ENCODE measurements around the gene PNPLA6. TPM values are rescaled to one million over a fixed set of nuclear protein-coding genes. Genes with fewer than 3 reads are reported as not detected.
A peak's percentile ranks its signal among the peaks of the same experiment; 100 is the strongest.

Gene PNPLA6
- total and polyA plus RNA-seq, 12 donors = 23.7 to 264 (median 111) TPM

DNA sequence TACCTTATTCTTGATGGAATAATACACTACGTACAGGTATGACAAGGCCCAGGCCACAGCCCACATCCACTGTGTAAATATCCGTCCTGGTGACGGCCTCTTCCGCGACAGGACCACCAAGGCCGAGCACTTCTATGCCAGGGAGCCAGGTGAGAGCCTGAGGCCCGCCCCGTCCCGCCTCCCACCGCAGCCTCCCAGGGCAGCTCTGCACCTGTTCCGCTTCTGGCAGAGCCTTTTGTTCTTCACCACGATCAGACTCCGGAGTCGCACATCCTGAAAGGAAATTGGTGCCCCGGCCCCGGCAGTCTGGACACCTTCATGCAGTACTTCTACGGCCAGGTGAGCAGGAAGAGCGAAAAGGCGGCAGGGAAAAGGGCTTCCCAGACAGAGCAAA lies 30.2 kb upstream of the PNPLA6 start:
- intact Hi-C loops (cut with DNase I) = no loop called here
- peak overlapping the region in 1 of 4 donors; percentile 45 for H3K4me3 ChIP-seq
- WGBS, 4 donors = 53 to 61% (median 57%) methylated on average over 14 to 19 of the region's 19 CpGs
- no peaks in the 10 kb centered on the region for H3K9me3 ChIP-seq (replicated peaks in 1 of 3)
- no peaks in the 10 kb centered on the region for H3K36me3 ChIP-seq (replicated peaks in 1 of 2)
- TF ChIP-seq, protein P1, sequence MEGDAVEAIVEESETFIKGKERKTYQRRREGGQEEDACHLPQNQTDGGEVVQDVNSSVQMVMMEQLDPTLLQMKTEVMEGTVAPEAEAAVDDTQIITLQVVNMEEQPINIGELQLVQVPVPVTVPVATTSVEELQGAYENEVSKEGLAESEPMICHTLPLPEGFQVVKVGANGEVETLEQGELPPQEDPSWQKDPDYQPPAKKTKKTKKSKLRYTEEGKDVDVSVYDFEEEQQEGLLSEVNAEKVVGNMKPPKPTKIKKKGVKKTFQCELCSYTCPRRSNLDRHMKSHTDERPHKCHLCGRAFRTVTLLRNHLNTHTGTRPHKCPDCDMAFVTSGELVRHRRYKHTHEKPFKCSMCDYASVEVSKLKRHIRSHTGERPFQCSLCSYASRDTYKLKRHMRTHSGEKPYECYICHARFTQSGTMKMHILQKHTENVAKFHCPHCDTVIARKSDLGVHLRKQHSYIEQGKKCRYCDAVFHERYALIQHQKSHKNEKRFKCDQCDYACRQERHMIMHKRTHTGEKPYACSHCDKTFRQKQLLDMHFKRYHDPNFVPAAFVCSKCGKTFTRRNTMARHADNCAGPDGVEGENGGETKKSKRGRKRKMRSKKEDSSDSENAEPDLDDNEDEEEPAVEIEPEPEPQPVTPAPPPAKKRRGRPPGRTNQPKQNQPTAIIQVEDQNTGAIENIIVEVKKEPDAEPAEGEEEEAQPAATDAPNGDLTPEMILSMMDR (IDR thresholded peaks at IDR 0.05) = no peak
- TF ChIP-seq POLR2A (IDR thresholded peaks at IDR 0.05) = no peak
- peak overlapping the region in 1 of 5 donors; percentile 74 for H3K27ac ChIP-seq
- no peaks in the 10 kb centered on the region for H3K27me3 ChIP-seq
- H3K4me1 ChIP-seq (replicated peaks in 1 of 2) = peaks cover 11 to 21% of the 10 kb centered on the region in 2 donors
- no peak for DNase-seq

DNA sequence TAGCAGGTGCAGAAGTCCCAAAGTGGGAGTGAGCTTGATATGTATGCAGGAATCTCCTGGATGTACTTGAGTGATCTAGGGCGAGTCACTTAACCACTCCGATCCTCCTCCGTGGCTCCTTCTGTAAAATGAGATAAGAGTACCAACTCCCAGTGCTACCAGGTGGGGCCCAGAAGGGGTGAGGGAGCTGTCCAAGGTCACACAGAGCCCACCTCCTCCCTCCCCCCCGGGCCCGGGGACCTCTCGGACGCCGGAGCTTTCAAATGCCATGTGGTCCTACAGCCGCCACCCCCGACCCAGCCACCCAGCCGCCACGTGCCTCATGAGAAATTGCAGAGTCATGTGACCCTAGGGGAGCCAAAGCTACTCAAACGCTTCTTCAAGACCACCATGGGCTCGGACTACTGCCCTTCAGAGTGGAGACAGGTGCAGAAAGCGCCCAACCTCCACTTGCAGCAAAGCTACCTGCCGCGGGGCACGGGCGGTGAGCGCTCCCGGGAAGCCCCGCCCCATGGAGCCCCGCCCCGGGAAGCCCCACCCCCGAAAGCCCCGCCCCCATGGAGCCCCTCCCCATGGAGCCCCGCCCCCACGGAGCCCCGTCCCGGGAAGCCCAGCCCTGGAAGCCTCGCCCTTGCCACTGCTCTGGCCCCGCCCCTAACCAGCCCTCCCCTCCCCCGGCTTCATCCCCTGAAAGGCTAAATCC lies 29.7 kb upstream of the PNPLA6 start:
- intact Hi-C loops (cut with DNase I) = no loop called here
- H3K36me3 ChIP-seq (replicated peaks in 1 of 2) = no peaks in the 10 kb centered on the region
- H3K27me3 ChIP-seq = no peaks in the 10 kb centered on the region
- H3K4me1 ChIP-seq (replicated peaks in 1 of 2) = peaks cover 11 to 17% of the 10 kb centered on the region in 2 donors
- H3K9me3 ChIP-seq (replicated peaks in 1 of 3) = no peaks in the 10 kb centered on the region
- TF ChIP-seq, protein P1 (IDR thresholded peaks at IDR 0.05) = no peak
- no peak for TF ChIP-seq POLR2A (IDR thresholded peaks at IDR 0.05)
- peak in 5 of 7 donors; percentile 63 to 76 (median 64) for DNase-seq
- H3K4me3 ChIP-seq = peak overlapping the region in 2 of 4 donors; percentile 12 to 45
- peak overlapping the region in 3 of 5 donors; percentile 5 to 74 (median 44) for H3K27ac ChIP-seq
- 3 to 17% (median 5%) methylated on average over 2 to 33 of the region's 33 CpGs for WGBS, 4 donors

DNA sequence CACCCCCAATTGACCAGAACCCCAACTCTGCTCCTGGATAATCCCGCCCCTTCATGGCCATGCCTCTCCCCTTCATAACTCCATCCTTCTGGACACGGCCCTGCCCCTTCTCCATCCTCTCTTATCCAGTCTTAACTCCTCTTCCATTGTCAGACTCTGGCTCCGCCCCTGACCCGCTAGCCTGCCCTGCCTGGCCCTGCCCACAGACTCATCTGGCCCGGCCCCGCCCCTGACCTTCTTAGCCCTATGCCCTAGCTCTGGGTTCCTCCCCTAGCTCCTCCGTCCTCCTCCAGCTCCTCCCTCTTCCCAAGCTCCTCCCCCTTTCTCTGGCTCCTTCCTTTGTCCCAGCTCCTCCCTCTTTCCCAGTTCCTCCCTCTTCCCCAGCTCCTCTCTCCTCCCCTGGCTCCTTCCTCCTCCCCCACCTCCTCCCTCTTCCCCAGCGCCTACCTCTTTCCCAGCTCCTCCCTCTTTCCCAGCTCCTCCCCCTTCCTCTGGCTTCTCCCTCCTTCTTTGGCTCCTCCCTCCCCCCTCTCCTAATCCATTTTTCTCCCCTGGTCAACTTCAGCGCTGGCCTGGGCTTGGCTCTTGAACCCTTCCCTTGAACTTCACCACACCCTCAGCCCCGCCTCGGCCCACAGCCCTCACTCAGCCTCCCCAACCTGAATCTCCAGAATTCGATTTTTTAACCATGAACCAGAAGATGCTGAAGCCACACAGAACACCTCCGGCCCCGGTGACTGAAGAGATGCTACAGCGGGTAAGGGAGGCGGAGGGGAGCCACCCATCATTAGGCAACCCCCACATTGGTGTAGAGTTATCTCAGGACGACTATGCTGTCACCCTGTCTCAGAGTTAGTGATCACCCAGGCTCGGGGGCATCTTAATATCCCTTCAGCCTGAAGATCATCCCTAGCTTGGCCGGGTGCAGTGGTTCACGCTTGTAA lies 28.9 kb upstream of the PNPLA6 start:
- intact Hi-C loops (cut with DNase I) = no loop called here
- Histone ChIP-seq H3K4me3 (peak overlapping the region in 1 of 4 donors; percentile 45), H3K9me3 (replicated peaks in 1 of 3) (no peaks in the 10 kb centered on the region), H3K36me3 (replicated peaks in 1 of 2) (no peaks in the 10 kb centered on the region), H3K4me1 (replicated peaks in 1 of 2) (peaks cover 11 to 12% of the 10 kb centered on the region in 2 donors), H3K27me3 (no peaks in the 10 kb centered on the region), H3K27ac (peak overlapping the region in 3 of 5 donors; percentile 33 to 74 (median 60))
- WGBS, 4 donors = 34 to 40% (median 37%) methylated on average over 18 to 20 of the region's 20 CpGs
- DNase-seq = peak; percentile 98 to 100 (median 100)
- TF ChIP-seq, protein P1 (IDR thresholded peaks at IDR 0.05) = no peak

DNA sequence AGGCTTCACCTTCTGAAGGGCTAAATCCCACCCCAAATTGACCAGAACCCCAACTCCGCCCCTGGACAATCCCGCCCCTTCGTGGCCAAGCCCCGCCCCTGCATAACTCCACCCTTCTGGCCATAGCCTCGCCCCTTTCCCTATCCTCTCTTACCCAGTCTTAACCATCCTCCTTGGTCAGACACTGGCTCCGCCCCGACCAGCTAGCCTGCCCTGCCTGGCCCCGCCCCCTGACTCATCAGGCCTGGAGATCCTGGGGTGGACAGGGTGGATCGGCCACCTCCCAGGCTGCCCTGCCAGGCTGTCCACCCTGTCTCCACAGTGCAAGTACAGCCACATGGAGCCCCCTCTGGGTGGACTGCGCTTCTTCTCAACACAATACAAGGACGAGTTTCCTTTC lies 27.6 kb upstream of the PNPLA6 start:
- WGBS, 4 donors = 24 to 32% (median 26%) methylated on average over 7 to 11 of the region's 11 CpGs
- Histone ChIP-seq H3K9me3 (replicated peaks in 1 of 3) (no peaks in the 10 kb centered on the region), H3K36me3 (replicated peaks in 1 of 2) (no peaks in the 10 kb centered on the region), H3K4me1 (replicated peaks in 1 of 2) (peaks cover 11 to 12% of the 10 kb centered on the region in 2 donors), H3K27ac (peak overlapping the region in 2 of 5 donors; percentile 38 to 76), H3K27me3 (no peaks in the 10 kb centered on the region), H3K4me3 (no peak overlapping the region)
- intact Hi-C loops (cut with DNase I) = no loop called here
- DNase-seq = peak; percentile 95 to 99 (median 98)
- no peak for TF ChIP-seq POLR2A (IDR thresholded peaks at IDR 0.05)
- TF ChIP-seq, protein P1 (IDR thresholded peaks at IDR 0.05) = no peak
